PC-3 (cell line): ENCODE measurements around the gene ARHGEF17.

ENCODE experiments used
- CTCF ChIP-seq: fragments of 300-600 bp; sonication (generic); conservative IDR thresholded peaks from 2 replicates; pipeline ENCODE4 v1.5.1; 2017; ENCODE audit warnings: antibody characterized with exemption, low read depth, mild to moderate bottlenecking, low read length
- EZH2phosphoT487 ChIP-seq: fragments of 300-600 bp; sonication (generic); IDR thresholded peaks from 2 replicates; pipeline ENCODE4 v1.6.1; 2018; ENCODE audit warnings: mild to moderate bottlenecking, antibody characterized with exemption, low read length, borderline replicate concordance

DNA sequence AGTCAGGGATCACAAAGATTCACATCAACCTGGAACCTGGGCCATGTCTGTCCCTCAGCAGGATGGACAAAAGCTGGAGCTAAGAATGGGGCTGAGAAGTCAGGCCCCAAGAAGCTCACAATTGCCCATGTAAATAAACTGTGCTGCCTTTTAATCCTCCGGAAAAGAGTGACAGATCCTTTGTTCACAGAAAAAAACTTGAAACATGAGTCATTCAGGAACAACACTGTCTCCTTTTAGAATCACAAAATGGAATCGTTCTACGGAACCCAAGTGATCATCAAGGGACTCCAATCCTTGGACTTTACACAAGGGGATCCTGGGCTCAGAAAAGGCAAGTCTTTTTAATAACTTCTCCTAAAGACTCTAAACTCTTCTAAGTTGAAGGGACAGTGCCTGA, 104.2 kb downstream of the ARHGEF17 start:
- TF ChIP-seq CTCF (no peak), EZH2phosphoT487 (no peak)
